Epithelial cell of proximal tubule (primary cell): Measurements from ENCODE around the gene UBE2Q2. TPM values are rescaled to one million over a fixed set of nuclear protein-coding genes. Genes with fewer than 3 reads are reported as not detected.
A peak's percentile ranks its signal among the peaks of the same experiment; 100 is the strongest.
"Not testable (repeated sequence)": the region's sequence is repeated elsewhere in the genome, so short reads cannot be mapped to it uniquely, and the experiment has no call there.

Source experiments
- DNase-seq: peaks from one replicate; pipeline ENCODE4 v3.0.0-alpha.2; 2011; ENCODE audit warnings: low read depth
- H3K4me3 ChIP-seq: 2 replicates; pipeline ENCODE4 v1.5.1; 2011; ENCODE audit warnings: low read depth, mild to moderate bottlenecking, low read length
- CTCF ChIP-seq: conservative IDR thresholded peaks from 2 replicates; pipeline ENCODE4 v1.5.1; 2012; ENCODE audit warnings: low read depth, mild to moderate bottlenecking, low read length
- total RNA-seq: library from RNA; depleted of rRNA; stranded (reverse); fragments of >200 nt; gene quantifications from 2 replicates; pipeline ENCODE4 v1.2.3, GENCODE V29; 2015

The UBE2Q2 gene
- total RNA-seq, 1 donor from 2014 or later, result 40.9 TPM

- TF ChIP-seq CTCF, result no peak
- DNase-seq, result no peak
- H3K4me3 ChIP-seq, result no peak overlapping the region
These were observed 2.6 kb upstream of the UBE2Q2 start for GRCh38 chr15:75840659-75841058.

- DNase-seq, result no peak
- no peak for TF ChIP-seq CTCF
These were observed 1.6 kb upstream of the UBE2Q2 start for GRCh38 chr15:75841626-75842025.

GRCh38 chr15:75843678-75844581, 683 bp downstream of the UBE2Q2 start:
- peak overlapping the region; percentile 95 for H3K4me3 ChIP-seq
- no peak for DNase-seq
- TF ChIP-seq CTCF, result no peak

More at GRCh38 chr15:75841626-75842025, 1.6 kb upstream of the UBE2Q2 start:
- H3K4me3 ChIP-seq, result no peak overlapping the region

GRCh38 chr15:75844629-75845335, 1.5 kb downstream of the UBE2Q2 start:
- TF ChIP-seq CTCF, result no peak
- DNase-seq, result no peak
- peak overlapping the region; percentile 95 for H3K4me3 ChIP-seq

GRCh38 chr15:75849167-75849566, 5.9 kb downstream of the UBE2Q2 start:
- DNase-seq, result no peak
- TF ChIP-seq CTCF, result no peak
- H3K4me3 ChIP-seq, result no peak overlapping the region

GRCh38 chr15:75850708-75851107, 7.5 kb downstream of the UBE2Q2 start:
- H3K4me3 ChIP-seq, result no peak overlapping the region
- no peak for DNase-seq
- TF ChIP-seq CTCF, result no peak

GRCh38 chr15:75851566-75851965, 8.3 kb downstream of the UBE2Q2 start:
- H3K4me3 ChIP-seq, DNase-seq: not testable (repeated sequence)
